Endodermal cell (in vitro differentiated cells): ENCODE results near the gene BEST1. TPM values are rescaled to one million over a fixed set of nuclear protein-coding genes. Genes with fewer than 3 reads are reported as not detected.

Experiments
- DNase-seq: peaks from one replicate; pipeline ENCODE4 v3.0.0-alpha.2; 2017
- H3K27ac ChIP-seq: 2 replicates; pipeline ENCODE4 v1.5.1; 2013; ENCODE audit warnings: mild to moderate bottlenecking, low read depth, low read length, moderate library complexity
- H3K27me3 ChIP-seq: 2 replicates; pipeline ENCODE4 v1.6.1; 2013; ENCODE audit warnings: mild to moderate bottlenecking, low read length, moderate library complexity; ENCODE audit not compliant: insufficient read depth, control insufficient read depth, poor library complexity, severe bottlenecking
- H3K36me3 ChIP-seq: 2 replicates; pipeline ENCODE4 v1.7.0; 2013; ENCODE audit warnings: mild to moderate bottlenecking, low read length, moderate library complexity; ENCODE audit not compliant: control insufficient read depth, insufficient read depth
- H3K4me1 ChIP-seq: one replicate; pipeline ENCODE4 v1.7.0; 2013; ENCODE audit warnings: low read length; ENCODE audit not compliant: control insufficient read depth, insufficient read depth
- H3K4me3 ChIP-seq: 2 replicates; pipeline ENCODE4 v1.5.1; 2013; ENCODE audit warnings: mild to moderate bottlenecking, low read length, moderate library complexity
- H3K9ac ChIP-seq: 2 replicates; pipeline ENCODE4 v1.6.1; 2013; ENCODE audit warnings: mild to moderate bottlenecking, low read length, moderate library complexity; ENCODE audit not compliant: poor library complexity, severe bottlenecking; ENCODE audit errors: extremely low read depth
- H3K9me3 ChIP-seq: 2 replicates; pipeline ENCODE4 v1.6.1; 2013; ENCODE audit warnings: mild to moderate bottlenecking, low read length, moderate library complexity; ENCODE audit not compliant: control insufficient read depth
- H3K27ac Mint-ChIP-seq: 2 replicates; pipeline ENCODE4 v1.8.0; 2020; ENCODE audit warnings: mixed read lengths
- H3K27me3 Mint-ChIP-seq: 2 replicates; pipeline ENCODE4 v1.8.0; 2021; ENCODE audit warnings: mild to moderate bottlenecking, mixed read lengths; ENCODE audit not compliant: insufficient read depth
- H3K36me3 Mint-ChIP-seq: 2 replicates; pipeline ENCODE4 v1.8.0; 2020; ENCODE audit warnings: low read depth, mixed read lengths
- H3K4me1 Mint-ChIP-seq: 2 replicates; pipeline ENCODE4 v1.8.0; 2020; ENCODE audit warnings: mixed read lengths
- H3K4me3 Mint-ChIP-seq: 2 replicates; pipeline ENCODE4 v1.8.0; 2020; ENCODE audit warnings: mild to moderate bottlenecking, moderate library complexity, mixed read lengths
- H3K9me3 Mint-ChIP-seq: 2 replicates; pipeline ENCODE4 v1.8.0; 2020; ENCODE audit warnings: mild to moderate bottlenecking, mixed read lengths
- CTCF ChIP-seq: fragments of 200-600 bp; sonication (generic); conservative IDR thresholded peaks from 2 replicates; pipeline ENCODE4 v1.5.0; 2021; ENCODE audit warnings: antibody characterized with exemption, mild to moderate bottlenecking
- WGBS, 2 experiments: methylation state at CpG; one replicate each; pipeline versions ENCODE4 v1.1.5 to v1.1.7; 2013; ENCODE audit warnings: missing lambda C conversion rate in 2 of 2, mixed read lengths in 1 of 2; ENCODE audit not compliant: insufficient coverage in 1 of 2, insufficient read length in 1 of 2; 5-methylcytosine and 5-hydroxymethylcytosine counted together
- total RNA-seq, 2 donors: library from RNA; stranded (reverse); fragmentation: NEBNext Ultra II Directional in 1 of 2; extraction: Animal tissue kit (Norgen Biotek cat#: 25700) in 1 of 2; gene quantifications; 2 replicates in 1 of 2; 3 replicates in 1 of 2; pipeline ENCODE4 v1.2.1, GENCODE V29; 2021

The BEST1 gene
- total RNA-seq, 2 donors from 2014 or later: 0.26 to 0.40 TPM

GRCh38 chr11:61983419-61983818 lies 33.3 kb downstream of the BEST1 start:
- no peak for DNase-seq
- no peak for TF ChIP-seq CTCF
- peaks cover 10% of the 10 kb centered on the region for H3K9me3 Mint-ChIP-seq
- H3K4me3 ChIP-seq: no peak overlapping the region
- no peak overlapping the region for H3K4me3 Mint-ChIP-seq
- no peaks in the 10 kb centered on the region for H3K36me3 Mint-ChIP-seq
- H3K27ac ChIP-seq: no peak overlapping the region
- H3K27me3 Mint-ChIP-seq: peaks cover 50% of the 10 kb centered on the region
- no peaks in the 10 kb centered on the region for H3K36me3 ChIP-seq
- no peaks in the 10 kb centered on the region for H3K27me3 ChIP-seq
- peaks cover 6% of the 10 kb centered on the region for H3K9me3 ChIP-seq
- H3K4me1 Mint-ChIP-seq: peaks cover 14% of the 10 kb centered on the region
- H3K9ac ChIP-seq: no peak overlapping the region
- H3K4me1 ChIP-seq: no peaks in the 10 kb centered on the region
- WGBS, 2 experiments: 88 to 100% methylated on average over 1 of the region's 1 CpG
- H3K27ac Mint-ChIP-seq: no peak overlapping the region

DNA sequence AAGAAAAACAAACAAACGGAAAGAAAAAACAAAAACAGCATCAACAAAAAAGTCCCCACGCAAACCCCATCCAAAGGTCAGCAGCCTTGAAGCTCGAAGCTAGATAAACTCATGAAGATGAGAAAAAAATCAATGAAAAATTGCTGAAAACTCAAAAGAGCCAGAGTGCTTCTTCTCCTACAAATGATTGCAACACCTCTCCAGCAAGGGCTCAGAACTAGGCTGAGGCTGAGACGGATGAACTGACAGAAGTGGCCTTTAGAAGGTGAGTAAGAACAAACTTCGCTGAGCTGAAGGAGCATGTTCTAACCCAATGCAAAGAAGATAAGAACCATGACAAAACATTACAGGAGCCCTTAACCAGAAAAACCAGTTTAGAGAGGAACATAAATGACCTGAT lies 35.7 kb downstream of the BEST1 start:
- Histone ChIP-seq H3K4me3 (no peak overlapping the region), H3K36me3 (no peaks in the 10 kb centered on the region), H3K9ac (no peak overlapping the region), H3K9me3 (peaks cover 6% of the 10 kb centered on the region), H3K27ac (no peak overlapping the region), H3K27me3 (no peaks in the 10 kb centered on the region), H3K4me1 (no peaks in the 10 kb centered on the region)
- WGBS, 2 experiments: 91 to 95% methylated on average over 4 to 5 of the region's 5 CpGs
- no peak for TF ChIP-seq CTCF
- H3K4me3 Mint-ChIP-seq: no peak overlapping the region
- peaks cover 48% of the 10 kb centered on the region for H3K27me3 Mint-ChIP-seq
- peaks cover 9% of the 10 kb centered on the region for H3K4me1 Mint-ChIP-seq
- DNase-seq: no peak
- H3K9me3 Mint-ChIP-seq: peaks cover 16% of the 10 kb centered on the region
- H3K36me3 Mint-ChIP-seq: no peaks in the 10 kb centered on the region
- H3K27ac Mint-ChIP-seq: no peak overlapping the region

- no peak overlapping the region for H3K9ac ChIP-seq
- no peak overlapping the region for H3K27ac ChIP-seq
- H3K4me1 ChIP-seq: no peaks in the 10 kb centered on the region
- no peak overlapping the region for H3K4me3 Mint-ChIP-seq
- peaks cover 3% of the 10 kb centered on the region for H3K36me3 Mint-ChIP-seq
- H3K4me1 Mint-ChIP-seq: no peaks in the 10 kb centered on the region
- no peak for DNase-seq
- peaks cover 22% of the 10 kb centered on the region for H3K9me3 Mint-ChIP-seq
- 92 to 93% methylated on average over 2 to 3 of the region's 3 CpGs for WGBS, 2 experiments
- peaks cover 17% of the 10 kb centered on the region for H3K9me3 ChIP-seq
- no peaks in the 10 kb centered on the region for H3K36me3 ChIP-seq
- H3K27ac Mint-ChIP-seq: no peak overlapping the region
- no peak for TF ChIP-seq CTCF
- no peak overlapping the region for H3K4me3 ChIP-seq
- H3K27me3 Mint-ChIP-seq: peaks cover 6% of the 10 kb centered on the region
- no peaks in the 10 kb centered on the region for H3K27me3 ChIP-seq
Measured at GRCh38 chr11:61994981-61995380, 44.8 kb downstream of the BEST1 start.
